ENCODE results near the gene TGFBR1. TPM values are rescaled to one million over a fixed set of nuclear protein-coding genes. Genes with fewer than 3 reads are reported as not detected.

The TGFBR1 gene
- total RNA-seq, 6 donors from 2014 or later = 13.6 to 63.1 (median 37.9) TPM

DNA sequence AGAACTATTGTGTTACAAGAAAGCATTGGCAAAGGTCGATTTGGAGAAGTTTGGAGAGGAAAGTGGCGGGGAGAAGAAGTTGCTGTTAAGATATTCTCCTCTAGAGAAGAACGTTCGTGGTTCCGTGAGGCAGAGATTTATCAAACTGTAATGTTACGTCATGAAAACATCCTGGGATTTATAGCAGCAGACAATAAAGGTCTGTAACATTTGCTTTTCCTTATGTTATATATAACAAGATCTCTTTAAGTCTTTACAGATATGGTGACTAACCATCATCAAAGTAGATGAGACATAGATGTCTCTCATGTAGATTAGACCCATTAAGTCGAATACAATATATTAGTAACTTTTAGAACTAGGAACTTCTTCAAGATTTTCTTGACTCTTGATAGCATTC lies 33.0 kb downstream of the TGFBR1 start:
- DNase-seq (no peak), ATAC-seq (ENCODE audit: low FRiP score in 2 of 2) (no peak)
- no peak for TF ChIP-seq EP300 (IDR thresholded peaks at IDR 0.05)
- TF ChIP-seq, protein P1, sequence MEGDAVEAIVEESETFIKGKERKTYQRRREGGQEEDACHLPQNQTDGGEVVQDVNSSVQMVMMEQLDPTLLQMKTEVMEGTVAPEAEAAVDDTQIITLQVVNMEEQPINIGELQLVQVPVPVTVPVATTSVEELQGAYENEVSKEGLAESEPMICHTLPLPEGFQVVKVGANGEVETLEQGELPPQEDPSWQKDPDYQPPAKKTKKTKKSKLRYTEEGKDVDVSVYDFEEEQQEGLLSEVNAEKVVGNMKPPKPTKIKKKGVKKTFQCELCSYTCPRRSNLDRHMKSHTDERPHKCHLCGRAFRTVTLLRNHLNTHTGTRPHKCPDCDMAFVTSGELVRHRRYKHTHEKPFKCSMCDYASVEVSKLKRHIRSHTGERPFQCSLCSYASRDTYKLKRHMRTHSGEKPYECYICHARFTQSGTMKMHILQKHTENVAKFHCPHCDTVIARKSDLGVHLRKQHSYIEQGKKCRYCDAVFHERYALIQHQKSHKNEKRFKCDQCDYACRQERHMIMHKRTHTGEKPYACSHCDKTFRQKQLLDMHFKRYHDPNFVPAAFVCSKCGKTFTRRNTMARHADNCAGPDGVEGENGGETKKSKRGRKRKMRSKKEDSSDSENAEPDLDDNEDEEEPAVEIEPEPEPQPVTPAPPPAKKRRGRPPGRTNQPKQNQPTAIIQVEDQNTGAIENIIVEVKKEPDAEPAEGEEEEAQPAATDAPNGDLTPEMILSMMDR (IDR thresholded peaks at IDR 0.05) = no peak
- TF ChIP-seq POLR2AphosphoS5 (IDR thresholded peaks at IDR 0.05) = no peak
- no peak for TF ChIP-seq POLR2A (IDR thresholded peaks at IDR 0.05)
- no peaks in the 10 kb centered on the region for H3K9me3 ChIP-seq
- WGBS, 2 donors = 65 to 67% methylated on average over 7 of the region's 7 CpGs
- H3K27ac ChIP-seq = no peak overlapping the region
- peaks cover 0 to 21% (median 6%) of the 10 kb centered on the region in 4 donors for H3K4me1 ChIP-seq
- peaks cover 0 to 48% (median 9%) of the 10 kb centered on the region in 4 donors for H3K36me3 ChIP-seq
- no peak overlapping the region for H3K4me3 ChIP-seq
- no peaks in the 10 kb centered on the region for H3K27me3 ChIP-seq

DNA sequence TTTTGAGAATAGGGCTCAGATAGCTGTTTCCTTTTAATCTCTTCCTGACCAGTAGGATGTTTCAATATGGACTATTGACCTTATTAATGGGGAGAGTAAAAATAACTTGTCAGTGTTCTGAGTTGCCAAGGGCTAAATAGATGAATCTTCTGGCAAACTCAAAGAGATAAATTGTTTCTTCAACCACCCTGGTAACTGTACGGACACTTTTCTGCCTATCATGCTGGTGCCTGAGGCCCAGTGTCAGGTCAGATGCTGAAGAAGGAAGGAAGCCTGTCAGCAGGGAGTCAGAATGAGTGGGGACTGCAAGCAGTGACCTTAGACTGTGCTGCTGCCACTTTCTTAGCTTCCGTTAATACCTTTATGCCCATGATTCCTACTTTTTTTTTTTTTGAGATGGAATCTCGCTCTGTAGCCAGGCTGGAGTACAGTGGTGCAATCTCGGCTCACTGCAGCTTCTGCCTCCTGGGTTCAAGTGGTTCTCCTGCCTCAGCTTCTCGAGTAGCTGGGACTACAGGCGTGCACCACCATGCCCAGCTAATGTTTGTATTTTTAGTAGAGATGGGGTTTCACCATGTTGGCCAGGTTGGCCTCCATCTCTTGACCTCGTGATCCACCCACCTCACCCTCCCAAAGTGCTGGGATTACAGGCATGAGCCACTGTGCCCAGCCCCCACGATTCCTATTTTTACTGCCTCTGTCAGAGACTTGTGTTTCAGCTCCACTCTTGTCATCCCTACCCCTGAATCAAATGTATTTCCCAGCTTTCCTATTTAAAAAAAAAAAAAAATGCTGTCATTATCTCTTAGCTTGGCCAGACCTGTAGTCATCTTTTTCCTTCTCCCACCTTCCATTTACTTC lies 33.7 kb downstream of the TGFBR1 start:
- Histone ChIP-seq H3K4me1 (peaks cover 0 to 21% (median 6%) of the 10 kb centered on the region in 4 donors), H3K27ac (no peak overlapping the region), H3K4me3 (no peak overlapping the region), H3K27me3 (no peaks in the 10 kb centered on the region), H3K36me3 (peaks cover 0 to 50% (median 13%) of the 10 kb centered on the region in 4 donors), H3K9me3 (no peaks in the 10 kb centered on the region)
- no peak for DNase-seq
- WGBS, 2 donors = 85 to 89% methylated on average over 7 to 8 of the region's 8 CpGs
- no peak for ATAC-seq (ENCODE audit: low FRiP score in 2 of 2)
- TF ChIP-seq, protein P1 (IDR thresholded peaks at IDR 0.05) = no peak
- TF ChIP-seq EP300 (IDR thresholded peaks at IDR 0.05) = no peak
- no peak for TF ChIP-seq POLR2A (IDR thresholded peaks at IDR 0.05)
- TF ChIP-seq POLR2AphosphoS5 (IDR thresholded peaks at IDR 0.05) = no peak

DNA sequence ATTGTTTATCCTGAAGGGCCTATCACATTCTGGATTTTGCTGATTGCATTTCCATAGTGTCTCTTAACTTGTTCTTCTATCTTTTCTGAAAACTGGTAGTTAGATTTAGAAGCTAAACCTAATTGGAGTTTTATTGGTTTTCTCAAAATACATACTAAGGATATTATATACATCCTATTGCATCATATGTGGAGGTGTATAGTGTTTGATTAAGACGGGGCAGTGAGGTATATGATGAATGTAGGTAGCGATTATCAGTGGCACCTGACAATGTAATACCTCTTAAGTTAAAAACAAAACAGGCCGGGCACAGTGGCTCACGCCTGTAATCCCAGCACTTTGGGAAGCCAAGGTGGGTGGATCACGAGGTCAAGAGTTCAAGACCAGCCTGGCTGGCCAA lies 35.0 kb downstream of the TGFBR1 start:
- Histone ChIP-seq H3K27me3 (no peaks in the 10 kb centered on the region), H3K4me3 (no peak overlapping the region), H3K36me3 (peaks cover 3 to 62% (median 19%) of the 10 kb centered on the region in 4 donors), H3K4me1 (peaks cover 0 to 21% (median 6%) of the 10 kb centered on the region in 4 donors), H3K27ac (no peak overlapping the region), H3K9me3 (no peaks in the 10 kb centered on the region)
- WGBS, 2 donors = 92 to 94% methylated on average over 5 of the region's 5 CpGs
- TF ChIP-seq, protein P1 (IDR thresholded peaks at IDR 0.05) = no peak
- TF ChIP-seq POLR2A (IDR thresholded peaks at IDR 0.05) = no peak
- TF ChIP-seq POLR2AphosphoS5 (IDR thresholded peaks at IDR 0.05) = no peak
- no peak for TF ChIP-seq EP300 (IDR thresholded peaks at IDR 0.05)
- no peak for ATAC-seq (ENCODE audit: low FRiP score in 2 of 2)
- no peak for DNase-seq

DNA sequence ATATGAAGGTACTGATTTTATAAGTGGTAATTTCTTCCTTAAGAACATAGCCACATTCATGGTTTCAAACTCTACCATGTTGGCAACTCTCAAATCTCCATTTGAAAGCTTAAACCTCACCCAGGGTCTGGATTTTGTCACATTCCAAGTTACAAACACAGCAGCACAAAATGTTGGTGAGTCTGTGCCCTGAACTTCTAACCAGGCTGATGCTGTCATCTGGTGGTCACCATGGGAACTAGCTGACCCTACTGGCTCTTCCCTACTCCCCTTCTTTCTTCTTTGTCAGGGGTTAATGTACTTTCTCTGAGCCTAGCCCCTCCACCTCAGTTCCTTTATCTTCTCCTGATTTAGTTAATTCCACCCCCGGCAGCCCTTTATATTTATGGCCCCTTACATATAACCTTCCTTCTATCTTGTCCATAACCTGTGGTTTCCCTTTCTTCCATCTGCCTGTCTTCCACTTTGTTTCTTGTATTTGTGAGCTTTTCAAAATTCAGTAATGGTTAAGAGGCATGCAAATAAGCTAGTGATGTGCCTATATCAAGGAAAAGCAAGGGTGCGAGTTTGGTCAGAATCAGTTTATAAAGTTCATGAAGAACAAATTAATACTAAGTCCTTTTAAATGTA lies 35.9 kb downstream of the TGFBR1 start:
- WGBS, 2 donors = 83 to 85% methylated on average over 2 of the region's 2 CpGs
- no peaks in the 10 kb centered on the region for H3K27me3 ChIP-seq
- H3K4me1 ChIP-seq = peaks cover 0 to 16% (median 6%) of the 10 kb centered on the region in 4 donors
- DNase-seq (peak in 1 of 2 donors; percentile 39), ATAC-seq (ENCODE audit: low FRiP score in 2 of 2) (peak in 1 of 2 donors; percentile 82)
- no peak overlapping the region for H3K4me3 ChIP-seq
- TF ChIP-seq, protein P1 (IDR thresholded peaks at IDR 0.05) = peak; percentile 53 to 79 (median 68)
- TF ChIP-seq EP300 (IDR thresholded peaks at IDR 0.05) (no peak), POLR2A (IDR thresholded peaks at IDR 0.05) (no peak)
- H3K9me3 ChIP-seq = no peaks in the 10 kb centered on the region
- no peak overlapping the region for H3K27ac ChIP-seq
- H3K36me3 ChIP-seq = peaks cover 11 to 71% (median 28%) of the 10 kb centered on the region in 4 donors
